Mesothelial cell of epicardium (in vitro differentiated cells): Measurements from ENCODE around the gene DOK6. TPM values are rescaled to one million over a fixed set of nuclear protein-coding genes. Genes with fewer than 3 reads are reported as not detected.

ENCODE experiments used
- DNase-seq, 2 experiments: peaks; one replicate each; pipeline ENCODE4 v3.0.0; 2021; ENCODE audit warnings: low spot score in 2 of 2; ENCODE audit not compliant: unreplicated experiment in 2 of 2
- H3K27ac Mint-ChIP-seq: 2 replicates; pipeline ENCODE4 v1.8.0; 2021; ENCODE audit warnings: mixed read lengths
- H3K27me3 Mint-ChIP-seq: 2 replicates; pipeline ENCODE4 v1.8.0; 2021; ENCODE audit warnings: low read depth, mixed read lengths
- H3K36me3 Mint-ChIP-seq: 2 replicates; pipeline ENCODE4 v1.8.0; 2021; ENCODE audit warnings: mixed read lengths
- H3K4me1 Mint-ChIP-seq: 2 replicates; pipeline ENCODE4 v1.8.0; 2021; ENCODE audit warnings: mixed read lengths
- H3K4me3 Mint-ChIP-seq: 2 replicates; pipeline ENCODE4 v1.8.0; 2021; ENCODE audit warnings: mild to moderate bottlenecking, moderate library complexity, mixed read lengths
- H3K9me3 Mint-ChIP-seq: 2 replicates; pipeline ENCODE4 v1.8.0; 2021; ENCODE audit warnings: mixed read lengths
- total RNA-seq: library from RNA; stranded (reverse); gene quantifications from 3 replicates; pipeline ENCODE4 v1.2.1, GENCODE V29; 2021
- TF ChIP-seq, protein P1 (sequence below): fragments of 200-600 bp; sonication (generic); IDR thresholded peaks from one replicate; pipeline ENCODE4 v1.5.0; 2021; ENCODE audit warnings: antibody characterized with exemption; ENCODE audit not compliant: unreplicated experiment

Gene DOK6
- total RNA-seq, 1 donor from 2014 or later, result 4.9 TPM

DNA sequence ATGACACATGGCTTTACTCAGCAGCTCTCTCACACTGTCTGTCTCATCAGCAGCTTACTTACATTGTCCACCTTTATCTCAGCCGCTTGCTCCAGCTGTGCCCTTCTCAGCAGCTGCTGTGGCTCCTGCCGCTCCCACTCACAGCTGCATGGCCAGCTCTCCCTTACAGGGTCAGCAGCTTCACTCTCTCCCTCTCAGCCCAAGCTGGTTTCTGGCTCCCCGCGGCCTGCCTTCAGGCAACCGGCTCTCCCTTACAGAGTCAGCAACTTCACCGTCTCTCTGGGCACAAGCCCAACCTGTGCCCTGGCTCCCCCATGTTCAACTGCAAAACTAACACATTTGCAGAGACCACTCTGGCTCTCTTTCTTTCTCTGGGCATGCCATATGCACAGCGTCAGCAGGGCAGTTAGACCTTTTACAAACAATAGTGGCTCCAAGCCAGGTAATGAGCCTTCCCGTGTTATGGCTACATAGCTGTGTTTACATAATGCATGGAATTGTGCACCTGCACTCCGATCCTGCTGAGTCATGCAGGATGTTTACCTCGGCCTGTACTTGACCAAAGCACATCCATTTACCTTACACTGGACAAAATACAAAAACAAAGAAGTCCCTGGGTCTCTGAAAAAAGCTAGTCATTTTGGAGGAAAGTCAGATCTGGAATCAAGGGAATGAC lies 167.3 kb downstream of the DOK6 start:
- Mint-ChIP-seq H3K4me3 (no peak overlapping the region), H3K9me3 (peaks cover 27% of the 10 kb centered on the region), H3K36me3 (peaks cover 19% of the 10 kb centered on the region), H3K27ac (no peak overlapping the region), H3K27me3 (no peaks in the 10 kb centered on the region), H3K4me1 (no peaks in the 10 kb centered on the region)
- TF ChIP-seq, protein P1, sequence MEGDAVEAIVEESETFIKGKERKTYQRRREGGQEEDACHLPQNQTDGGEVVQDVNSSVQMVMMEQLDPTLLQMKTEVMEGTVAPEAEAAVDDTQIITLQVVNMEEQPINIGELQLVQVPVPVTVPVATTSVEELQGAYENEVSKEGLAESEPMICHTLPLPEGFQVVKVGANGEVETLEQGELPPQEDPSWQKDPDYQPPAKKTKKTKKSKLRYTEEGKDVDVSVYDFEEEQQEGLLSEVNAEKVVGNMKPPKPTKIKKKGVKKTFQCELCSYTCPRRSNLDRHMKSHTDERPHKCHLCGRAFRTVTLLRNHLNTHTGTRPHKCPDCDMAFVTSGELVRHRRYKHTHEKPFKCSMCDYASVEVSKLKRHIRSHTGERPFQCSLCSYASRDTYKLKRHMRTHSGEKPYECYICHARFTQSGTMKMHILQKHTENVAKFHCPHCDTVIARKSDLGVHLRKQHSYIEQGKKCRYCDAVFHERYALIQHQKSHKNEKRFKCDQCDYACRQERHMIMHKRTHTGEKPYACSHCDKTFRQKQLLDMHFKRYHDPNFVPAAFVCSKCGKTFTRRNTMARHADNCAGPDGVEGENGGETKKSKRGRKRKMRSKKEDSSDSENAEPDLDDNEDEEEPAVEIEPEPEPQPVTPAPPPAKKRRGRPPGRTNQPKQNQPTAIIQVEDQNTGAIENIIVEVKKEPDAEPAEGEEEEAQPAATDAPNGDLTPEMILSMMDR, result no peak
- DNase-seq, result no peak

GRCh38 chr18:69569133-69569532 lies 168.4 kb downstream of the DOK6 start:
- TF ChIP-seq, protein P1, result no peak
- Mint-ChIP-seq H3K27me3 (no peaks in the 10 kb centered on the region), H3K9me3 (peaks cover 27% of the 10 kb centered on the region), H3K4me1 (no peaks in the 10 kb centered on the region), H3K4me3 (no peak overlapping the region), H3K27ac (no peak overlapping the region), H3K36me3 (peaks cover 19% of the 10 kb centered on the region)
- no peak for DNase-seq

DNA sequence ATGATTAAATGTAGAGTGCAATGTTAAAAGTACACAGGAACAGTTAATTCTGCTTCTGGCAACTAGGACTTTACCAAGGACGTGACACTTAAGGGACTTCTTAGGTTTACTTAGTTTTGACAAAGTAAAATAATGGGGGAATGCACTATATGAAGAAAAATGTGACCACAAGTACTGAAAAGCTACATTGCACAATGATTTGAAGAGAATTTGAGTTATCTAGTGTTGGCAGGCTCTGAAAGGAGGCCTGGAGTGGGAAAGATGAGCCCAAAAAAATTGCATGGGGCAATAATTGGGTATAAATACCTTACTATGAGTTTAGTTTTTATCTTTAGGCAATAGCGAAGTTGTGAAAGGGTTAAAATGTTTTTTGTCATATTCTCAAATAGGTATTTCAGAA lies 173.7 kb downstream of the DOK6 start:
- Mint-ChIP-seq H3K36me3 (peaks cover 2% of the 10 kb centered on the region), H3K9me3 (peaks cover 4% of the 10 kb centered on the region), H3K4me1 (no peaks in the 10 kb centered on the region), H3K4me3 (no peak overlapping the region), H3K27me3 (no peaks in the 10 kb centered on the region), H3K27ac (no peak overlapping the region)
- TF ChIP-seq, protein P1, result no peak
- DNase-seq, result no peak

DNA sequence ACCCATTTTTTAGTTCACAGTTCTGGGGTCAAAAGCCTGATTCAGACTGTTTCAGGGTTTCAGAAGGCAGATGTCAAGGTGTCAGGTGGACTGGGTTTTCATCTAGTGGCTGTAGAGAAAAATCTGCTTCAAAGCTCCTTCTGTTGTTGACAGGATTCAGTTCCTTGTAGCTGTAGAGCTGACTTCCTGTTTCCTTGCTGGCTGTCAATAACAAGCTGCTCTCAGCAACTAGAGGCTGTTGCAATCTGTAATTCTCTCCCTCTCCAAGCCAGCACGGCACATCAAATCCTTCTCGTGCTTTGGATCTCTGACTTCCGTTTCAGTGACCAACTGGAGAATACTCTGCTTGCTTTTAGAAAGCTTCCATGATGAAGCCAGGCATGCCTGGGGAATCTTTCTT lies 179.4 kb downstream of the DOK6 start:
- Mint-ChIP-seq H3K27ac (no peak overlapping the region), H3K27me3 (no peaks in the 10 kb centered on the region), H3K36me3 (no peaks in the 10 kb centered on the region), H3K4me1 (no peaks in the 10 kb centered on the region), H3K9me3 (peaks cover 9% of the 10 kb centered on the region), H3K4me3 (no peak overlapping the region)
- TF ChIP-seq, protein P1, result no peak
- DNase-seq, result no peak

- Mint-ChIP-seq H3K27me3 (no peaks in the 10 kb centered on the region), H3K4me3 (no peak overlapping the region), H3K9me3 (peaks cover 9% of the 10 kb centered on the region), H3K27ac (no peak overlapping the region), H3K4me1 (peaks cover 18% of the 10 kb centered on the region), H3K36me3 (no peaks in the 10 kb centered on the region)
- DNase-seq, result no peak
- TF ChIP-seq, protein P1, result no peak
These were observed 183.7 kb downstream of the DOK6 start for GRCh38 chr18:69584429-69584828.
